Measurements from ENCODE around the gene KRCC1. TPM values are rescaled to one million over a fixed set of nuclear protein-coding genes. Genes with fewer than 3 reads are reported as not detected.

Gene KRCC1
- total RNA-seq, 4 donors from 2014 or later: 12.9 to 22.1 (median 17.9) TPM

DNA sequence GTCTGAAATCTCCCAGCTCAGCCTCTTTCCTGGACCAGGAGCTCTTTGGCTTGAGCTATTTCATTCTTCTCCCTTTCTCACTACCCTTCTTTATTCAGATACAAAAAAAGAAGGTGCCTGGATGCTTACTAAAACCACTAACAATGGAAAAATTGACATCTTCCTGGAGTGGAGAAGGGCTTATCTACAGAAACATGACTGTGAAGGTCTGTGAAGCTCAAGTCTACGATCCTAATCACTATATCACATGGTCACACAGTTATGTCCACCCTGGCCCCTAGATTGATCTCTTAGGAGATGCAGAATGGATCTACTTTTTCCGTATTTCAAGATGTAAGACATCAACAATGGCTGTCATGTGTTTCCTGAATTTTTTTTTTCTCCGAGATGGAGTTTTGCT lies 5.7 kb upstream of the KRCC1 start:
- H3K4me1 ChIP-seq: no peaks in the 10 kb centered on the region
- H3K27me3 ChIP-seq: no peaks in the 10 kb centered on the region
- no peak for DNase-seq (ENCODE audit: low spot score in 2 of 2)
- H3K9me3 ChIP-seq: no peaks in the 10 kb centered on the region
- no peaks in the 10 kb centered on the region for H3K36me3 ChIP-seq
- no peak overlapping the region for H3K4me3 ChIP-seq
- TF ChIP-seq POLR2A (IDR thresholded peaks at IDR 0.05): no peak
- no peak for TF ChIP-seq EP300 (IDR thresholded peaks at IDR 0.05)
- TF ChIP-seq, protein P1, sequence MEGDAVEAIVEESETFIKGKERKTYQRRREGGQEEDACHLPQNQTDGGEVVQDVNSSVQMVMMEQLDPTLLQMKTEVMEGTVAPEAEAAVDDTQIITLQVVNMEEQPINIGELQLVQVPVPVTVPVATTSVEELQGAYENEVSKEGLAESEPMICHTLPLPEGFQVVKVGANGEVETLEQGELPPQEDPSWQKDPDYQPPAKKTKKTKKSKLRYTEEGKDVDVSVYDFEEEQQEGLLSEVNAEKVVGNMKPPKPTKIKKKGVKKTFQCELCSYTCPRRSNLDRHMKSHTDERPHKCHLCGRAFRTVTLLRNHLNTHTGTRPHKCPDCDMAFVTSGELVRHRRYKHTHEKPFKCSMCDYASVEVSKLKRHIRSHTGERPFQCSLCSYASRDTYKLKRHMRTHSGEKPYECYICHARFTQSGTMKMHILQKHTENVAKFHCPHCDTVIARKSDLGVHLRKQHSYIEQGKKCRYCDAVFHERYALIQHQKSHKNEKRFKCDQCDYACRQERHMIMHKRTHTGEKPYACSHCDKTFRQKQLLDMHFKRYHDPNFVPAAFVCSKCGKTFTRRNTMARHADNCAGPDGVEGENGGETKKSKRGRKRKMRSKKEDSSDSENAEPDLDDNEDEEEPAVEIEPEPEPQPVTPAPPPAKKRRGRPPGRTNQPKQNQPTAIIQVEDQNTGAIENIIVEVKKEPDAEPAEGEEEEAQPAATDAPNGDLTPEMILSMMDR (IDR thresholded peaks at IDR 0.05): no peak
- TF ChIP-seq POLR2AphosphoS5 (IDR thresholded peaks at IDR 0.05): no peak
- WGBS: 96% methylated on average over 3 of the region's 3 CpGs
- no peak overlapping the region for H3K27ac ChIP-seq

DNA sequence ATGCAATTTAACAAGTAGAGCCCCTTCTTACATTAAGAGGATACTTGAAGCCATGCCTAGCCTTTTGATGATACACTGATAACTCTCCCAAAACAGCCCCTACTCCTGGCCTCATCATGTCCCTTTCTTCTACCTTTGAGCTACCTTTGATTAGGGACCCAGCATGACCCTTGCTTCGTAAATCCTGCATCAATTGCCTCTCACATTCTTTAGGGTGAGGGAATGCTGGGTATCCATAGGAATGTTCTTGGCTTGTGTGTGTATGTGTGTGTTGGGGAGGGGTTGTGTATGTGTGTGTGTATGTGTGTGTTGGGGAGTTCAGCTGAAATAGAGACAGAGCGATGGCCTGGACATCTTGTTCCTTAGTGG lies 5.3 kb upstream of the KRCC1 start:
- no peaks in the 10 kb centered on the region for H3K27me3 ChIP-seq
- no peak overlapping the region for H3K27ac ChIP-seq
- peaks cover 4% of the 10 kb centered on the region for H3K4me1 ChIP-seq
- TF ChIP-seq EP300 (IDR thresholded peaks at IDR 0.05) (no peak), POLR2AphosphoS5 (IDR thresholded peaks at IDR 0.05) (no peak), POLR2A (IDR thresholded peaks at IDR 0.05) (no peak)
- TF ChIP-seq, protein P1 (IDR thresholded peaks at IDR 0.05): no peak
- no peak for DNase-seq (ENCODE audit: low spot score in 2 of 2)
- H3K36me3 ChIP-seq: no peaks in the 10 kb centered on the region
- 81% methylated on average over 2 of the region's 2 CpGs for WGBS
- H3K9me3 ChIP-seq: no peaks in the 10 kb centered on the region
- no peak overlapping the region for H3K4me3 ChIP-seq

DNA sequence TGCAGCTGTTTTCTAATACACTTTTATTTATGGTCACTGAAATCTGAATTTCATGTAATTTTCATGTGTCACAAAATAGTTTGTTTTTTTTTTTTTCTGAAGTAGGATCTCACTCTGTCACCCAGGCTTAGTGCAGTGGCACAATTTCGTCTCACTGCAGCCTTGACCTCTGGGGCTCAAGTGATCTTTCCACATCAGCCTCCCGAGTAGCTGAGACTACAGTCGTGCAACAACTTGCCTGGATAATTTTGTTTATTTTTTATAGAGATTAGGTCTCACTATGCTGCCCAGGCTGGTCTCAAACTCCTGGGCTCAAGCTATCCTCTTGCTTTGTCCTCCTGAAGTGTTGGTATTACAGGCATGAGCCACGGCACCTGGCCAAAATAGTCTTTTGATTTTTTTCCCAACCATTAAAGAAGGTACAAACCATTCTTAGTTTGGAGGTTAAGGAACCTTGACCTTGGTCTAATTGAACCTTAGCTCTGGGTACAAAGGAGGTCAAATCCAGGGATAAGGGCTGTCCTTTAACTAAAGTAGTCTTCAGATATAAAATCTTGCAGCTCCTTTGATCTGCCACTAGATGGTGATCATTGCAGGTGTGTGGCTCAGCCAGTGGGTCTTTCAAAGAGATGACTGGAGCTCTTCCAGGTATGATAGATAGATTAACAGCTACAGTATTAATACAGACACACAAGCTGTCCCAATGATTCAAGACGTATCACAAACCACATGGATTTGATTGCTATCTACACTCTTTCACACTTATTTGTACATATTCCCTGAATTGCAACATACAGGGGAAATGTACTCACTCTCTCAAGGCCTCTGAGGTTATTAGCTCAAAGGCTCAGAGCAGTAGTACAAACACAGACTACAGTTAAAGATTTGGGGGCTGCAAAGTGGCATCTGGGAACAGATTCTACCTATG lies 4.7 kb upstream of the KRCC1 start:
- Histone ChIP-seq H3K4me3 (no peak overlapping the region), H3K27me3 (no peaks in the 10 kb centered on the region), H3K27ac (no peak overlapping the region), H3K9me3 (no peaks in the 10 kb centered on the region), H3K4me1 (peaks cover 5% of the 10 kb centered on the region), H3K36me3 (no peaks in the 10 kb centered on the region)
- no peak for DNase-seq (ENCODE audit: low spot score in 2 of 2)
- TF ChIP-seq EP300 (IDR thresholded peaks at IDR 0.05) (no peak), POLR2A (IDR thresholded peaks at IDR 0.05) (no peak), POLR2AphosphoS5 (IDR thresholded peaks at IDR 0.05) (no peak)
- TF ChIP-seq, protein P1 (IDR thresholded peaks at IDR 0.05): peak; percentile 61 to 74
- 61% methylated on average over 5 of the region's 5 CpGs for WGBS

DNA sequence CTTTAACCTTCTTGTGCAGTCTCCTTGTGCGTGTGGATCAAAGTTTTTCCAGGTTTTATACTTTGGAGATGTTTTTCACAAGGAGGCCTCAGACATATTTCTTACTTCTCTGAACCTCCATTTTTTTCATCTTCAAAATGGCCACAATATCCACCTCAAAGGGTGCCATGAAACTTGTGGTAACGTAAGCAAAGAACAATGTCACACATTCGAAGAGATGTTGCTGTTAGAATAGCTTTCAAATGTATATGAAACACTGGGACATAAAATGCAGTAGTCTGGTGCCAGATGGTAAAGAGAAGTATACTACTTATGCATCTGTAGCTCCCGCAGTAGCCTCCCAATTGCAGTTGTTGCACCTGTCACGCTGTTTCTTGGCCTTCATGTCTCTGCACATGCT lies 2.6 kb upstream of the KRCC1 start:
- no peak overlapping the region for H3K27ac ChIP-seq
- H3K4me3 ChIP-seq: no peak overlapping the region
- no peaks in the 10 kb centered on the region for H3K9me3 ChIP-seq
- peaks cover 21% of the 10 kb centered on the region for H3K4me1 ChIP-seq
- no peak for TF ChIP-seq EP300 (IDR thresholded peaks at IDR 0.05)
- no peak for TF ChIP-seq POLR2A (IDR thresholded peaks at IDR 0.05)
- H3K27me3 ChIP-seq: no peaks in the 10 kb centered on the region
- no peaks in the 10 kb centered on the region for H3K36me3 ChIP-seq
- 93% methylated on average over 5 of the region's 5 CpGs for WGBS
- no peak for DNase-seq (ENCODE audit: low spot score in 2 of 2)

DNA sequence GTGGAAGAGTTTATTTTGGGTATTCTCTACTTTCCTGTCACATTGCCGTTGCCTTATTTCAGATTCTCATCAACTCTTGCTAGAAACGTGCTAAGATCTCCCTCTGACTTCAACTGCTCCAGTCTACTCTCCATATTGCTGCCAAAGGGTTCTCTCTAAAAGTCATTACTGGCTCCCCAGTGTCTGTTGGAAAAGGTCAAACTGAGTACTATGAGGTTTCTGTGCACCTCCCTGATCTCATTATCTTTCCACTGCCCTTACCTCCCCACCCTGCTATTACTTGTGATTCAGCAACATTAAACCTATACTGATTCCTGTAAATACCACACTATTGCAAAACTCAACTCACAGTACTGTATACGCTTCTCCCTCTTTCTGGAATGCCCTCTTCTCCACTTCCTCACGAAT lies 1.9 kb upstream of the KRCC1 start:
- H3K9me3 ChIP-seq: no peaks in the 10 kb centered on the region
- no peak overlapping the region for H3K27ac ChIP-seq
- TF ChIP-seq POLR2AphosphoS5 (IDR thresholded peaks at IDR 0.05) (no peak), POLR2A (IDR thresholded peaks at IDR 0.05) (no peak), EP300 (IDR thresholded peaks at IDR 0.05) (no peak)
- TF ChIP-seq, protein P1 (IDR thresholded peaks at IDR 0.05): no peak
- H3K36me3 ChIP-seq: no peaks in the 10 kb centered on the region
- peaks cover 27% of the 10 kb centered on the region for H3K4me1 ChIP-seq
- no peak for DNase-seq (ENCODE audit: low spot score in 2 of 2)
- H3K4me3 ChIP-seq: no peak overlapping the region
- WGBS: 59% methylated on average over 4 of the region's 4 CpGs
- no peaks in the 10 kb centered on the region for H3K27me3 ChIP-seq
